H1 (cell line): ENCODE data around the gene CBLC. TPM values are rescaled to one million over a fixed set of nuclear protein-coding genes. Genes with fewer than 3 reads are reported as not detected.

Source experiments
- CTCF ChIA-PET: fragments of 300-600 bp; sonication (Branson Sonifier 250); formaldehyde crosslinking; loops from one replicate; lab custom pipeline; 2021; ENCODE audit not compliant: partially characterized antibody; lab: Charles Lee
- POLR2A ChIA-PET: fragments of 300-600 bp; sonication (Branson Sonifier 250); formaldehyde crosslinking; loops from one replicate; lab custom pipeline; 2021; ENCODE audit warnings: inconsistent platforms; ENCODE audit not compliant: partially characterized antibody; lab: Charles Lee
- DNase-seq, 2 experiments: peaks; one replicate each; pipeline versions ENCODE4 v3.0.0 to v3.0.0-alpha.2; 2010 to 2022; ENCODE audit warnings: low spot score in 2 of 2, low read depth in 1 of 2, mixed read lengths in 1 of 2
- FAIRE-seq: peaks from 2 replicates; lab custom pipeline; 2011; peaks lifted over from hg19 to GRCh38; lab: Jason Lieb, UNC
- H2AFZ ChIP-seq: 2 replicates; pipeline ENCODE4 v1.8.1; 2012; ENCODE audit warnings: low read length, inconsistent platforms
- H2AK5ac ChIP-seq: 2 replicates; pipeline ENCODE4 v1.6.1; 2013; ENCODE audit warnings: low read depth, low read length
- H2BK120ac ChIP-seq: replicated peaks from 2 replicates; pipeline ENCODE3; 2013; ENCODE audit warnings: low read depth, low read length, inconsistent platforms
- H2BK12ac ChIP-seq: 2 replicates; pipeline ENCODE4 v1.6.1; 2013; ENCODE audit warnings: low read depth, low read length
- H2BK15ac ChIP-seq: 2 replicates; pipeline ENCODE4 v1.6.1; 2013; ENCODE audit warnings: low read length
- H2BK20ac ChIP-seq: 2 replicates; pipeline ENCODE4 v1.6.1; 2013; ENCODE audit warnings: low read length
- H2BK5ac ChIP-seq: 2 replicates; pipeline ENCODE4 v1.6.1; 2013; ENCODE audit warnings: low read depth, low read length
- H3K14ac ChIP-seq: 2 replicates; pipeline ENCODE4 v1.6.1; 2013; ENCODE audit warnings: inconsistent platforms; ENCODE audit not compliant: insufficient read length
- H3K18ac ChIP-seq: 2 replicates; pipeline ENCODE4 v1.6.1; 2013; ENCODE audit warnings: low read length; ENCODE audit errors: extremely low read depth
- H3K23ac ChIP-seq: 2 replicates; pipeline ENCODE4 v1.6.1; 2013; ENCODE audit warnings: inconsistent platforms; ENCODE audit not compliant: insufficient read length
- H3K23me2 ChIP-seq: 2 replicates; pipeline ENCODE4 v1.6.1; 2013; ENCODE audit warnings: low read depth, low read length
- H3K27ac ChIP-seq: 2 replicates; pipeline ENCODE4 v1.6.1; 2011; ENCODE audit warnings: low read depth, low read length, inconsistent platforms
- H3K27me3 ChIP-seq, 4 experiments: replicated peaks in 1 of 4; 1 replicate in 1 of 4; 2 replicates in 3 of 4; pipeline versions ENCODE4 v1.6.1 to v1.8.1; 2011 to 2013; ENCODE audit warnings: low read length in 3 of 4, mild to moderate bottlenecking in 3 of 4, inconsistent platforms in 2 of 4, mixed read lengths in 2 of 4, moderate library complexity in 1 of 4; ENCODE audit not compliant: control insufficient read depth in 3 of 4, insufficient read depth in 3 of 4; ENCODE audit errors: extremely low read depth in 1 of 4
- H3K36me3 ChIP-seq, 4 experiments: 2 replicates each; pipeline versions ENCODE4 v1.6.1 to v1.8.1; 2011 to 2013; ENCODE audit warnings: mild to moderate bottlenecking in 4 of 4, low read length in 3 of 4, moderate library complexity in 2 of 4, control low read depth in 1 of 4, inconsistent platforms in 1 of 4; ENCODE audit not compliant: insufficient read depth in 4 of 4, control insufficient read depth in 2 of 4
- H3K4ac ChIP-seq: replicated peaks from 2 replicates; pipeline ENCODE3; 2013; ENCODE audit warnings: low read length, low read depth, mixed read lengths, inconsistent platforms; ENCODE audit not compliant: insufficient read length
- H3K4me1 ChIP-seq, 4 experiments: replicated peaks in 1 of 4; 1 replicate in 1 of 4; 2 replicates in 3 of 4; pipeline versions ENCODE4 v1.6.1 to v1.8.1; 2011 to 2013; ENCODE audit warnings: low read length in 3 of 4, inconsistent platforms in 2 of 4, mixed read lengths in 1 of 4; ENCODE audit not compliant: insufficient read depth in 4 of 4, control insufficient read depth in 3 of 4
- H3K4me2 ChIP-seq, 2 experiments: 2 replicates each; pipeline versions ENCODE4 v1.6.1 to v1.8.1; 2011 to 2013; ENCODE audit warnings: low read depth in 2 of 2, low read length in 2 of 2, control low read depth in 1 of 2, inconsistent platforms in 1 of 2, mild to moderate bottlenecking in 1 of 2; ENCODE audit not compliant: insufficient read depth in 1 of 2
- H3K4me3 ChIP-seq, 4 experiments: fragments of 200-600, 300-600 bp in 1 of 4; sonication (generic), shearing (Covaris generic), sonication (Bioruptor Twin) in 1 of 4; 2 replicates each; pipeline versions ENCODE4 v1.5.1 to v1.8.1; 2011 to 2016; ENCODE audit warnings: low read length in 4 of 4, low read depth in 3 of 4, control low read depth in 2 of 4, inconsistent platforms in 2 of 4, mild to moderate bottlenecking in 2 of 4, mixed read lengths in 1 of 4, moderate library complexity in 1 of 4; ENCODE audit not compliant: insufficient read depth in 2 of 4; ENCODE audit errors: extremely low read depth in 1 of 4
- H3K56ac ChIP-seq: replicated peaks from 2 replicates; pipeline ENCODE3; 2013; ENCODE audit warnings: low read depth, mild to moderate bottlenecking, mixed read lengths, low read length, inconsistent platforms; ENCODE audit not compliant: insufficient read length
- H3K79me1 ChIP-seq: 2 replicates; pipeline ENCODE4 v1.6.1; 2013; ENCODE audit warnings: low read depth, low read length, control low read depth
- H3K79me2 ChIP-seq, 2 experiments: 2 replicates each; pipeline versions ENCODE4 v1.6.1 to v1.8.1; 2012 to 2013; ENCODE audit warnings: low read length in 2 of 2, mild to moderate bottlenecking in 2 of 2, inconsistent platforms in 1 of 2; ENCODE audit not compliant: insufficient read depth in 2 of 2, control insufficient read depth in 1 of 2
- H3K9ac ChIP-seq, 4 experiments: replicated peaks in 1 of 4; 1 replicate in 1 of 4; 2 replicates in 3 of 4; pipeline versions ENCODE4 v1.6.1 to v1.8.1; 2011 to 2013; ENCODE audit warnings: low read depth in 3 of 4, low read length in 3 of 4, control low read depth in 2 of 4, mild to moderate bottlenecking in 2 of 4, moderate library complexity in 2 of 4, inconsistent platforms in 1 of 4; ENCODE audit errors: extremely low read depth in 1 of 4
- H3K9me3 ChIP-seq, 2 experiments: 2 replicates each; pipeline versions ENCODE4 v1.6.1 to v1.8.1; 2012 to 2013; ENCODE audit warnings: mild to moderate bottlenecking in 2 of 2, moderate library complexity in 2 of 2, control low read depth in 1 of 2, inconsistent platforms in 1 of 2, low read depth in 1 of 2, low read length in 1 of 2, mixed read lengths in 1 of 2; ENCODE audit not compliant: insufficient read depth in 2 of 2
- H4K20me1 ChIP-seq, 2 experiments: replicated peaks in 1 of 2; 2 replicates each; pipeline versions ENCODE3 to v1.8.1; 2011 to 2013; ENCODE audit warnings: inconsistent platforms in 2 of 2, low read length in 2 of 2, mild to moderate bottlenecking in 1 of 2; ENCODE audit not compliant: insufficient read depth in 2 of 2, control insufficient read depth in 1 of 2
- H4K5ac ChIP-seq: 2 replicates; pipeline ENCODE4 v1.6.1; 2013; ENCODE audit warnings: low read length, low read depth, mixed read lengths, inconsistent platforms; ENCODE audit not compliant: insufficient read length
- H4K8ac ChIP-seq: 2 replicates; pipeline ENCODE4 v1.8.0; 2013; ENCODE audit warnings: mild to moderate bottlenecking, moderate library complexity, low read length, inconsistent platforms; ENCODE audit not compliant: insufficient read depth; ENCODE audit errors: extremely low read depth
- H4K91ac ChIP-seq: replicated peaks from 2 replicates; pipeline ENCODE3; 2013; ENCODE audit warnings: low read length, mixed read lengths, inconsistent platforms; ENCODE audit not compliant: insufficient read length
- CBX5 ChIP-seq: fragments of 300-800, 300-1000 bp; sonication (generic); IDR thresholded peaks from 2 replicates; pipeline ENCODE4 v1.7.1; 2016; ENCODE audit warnings: antibody characterized with exemption, low read length, low read depth
- CTBP2 ChIP-seq: IDR thresholded peaks from 2 replicates; pipeline ENCODE4 v1.7.0; 2011; ENCODE audit warnings: borderline replicate concordance, mild to moderate bottlenecking, moderate library complexity, mixed read lengths, low read length; ENCODE audit not compliant: insufficient read depth, insufficient read length
- EGR1 ChIP-seq: IDR thresholded peaks from 2 replicates; pipeline ENCODE4 v1.6.1; 2011; ENCODE audit warnings: low read depth, low read length, borderline replicate concordance
- GABPA ChIP-seq: IDR thresholded peaks from 2 replicates; pipeline ENCODE4 v1.6.1; 2011; ENCODE audit warnings: mild to moderate bottlenecking, low read length, moderate library complexity, borderline replicate concordance; ENCODE audit not compliant: insufficient read depth
- KDM1A ChIP-seq: fragments of 200-600, 300-600 bp; sonication (generic); IDR thresholded peaks from 2 replicates; pipeline ENCODE4 v1.7.1; 2016; ENCODE audit warnings: mild to moderate bottlenecking, low read length, borderline replicate concordance
- KDM4A ChIP-seq: IDR thresholded peaks from one replicate; pipeline ENCODE4 v1.7.1; 2012; ENCODE audit warnings: low read depth, mild to moderate bottlenecking, moderate library complexity, low read length, inconsistent platforms; ENCODE audit not compliant: severe bottlenecking
- NANOG ChIP-seq: IDR thresholded peaks from 2 replicates; pipeline ENCODE4 v1.6.1; 2011; ENCODE audit warnings: low read length, low read depth, mild to moderate bottlenecking, inconsistent platforms; ENCODE audit not compliant: insufficient read depth, poor library complexity, severe bottlenecking
- NRF1 ChIP-seq: IDR thresholded peaks from 2 replicates; pipeline ENCODE4 v1.6.1; 2011; ENCODE audit warnings: mild to moderate bottlenecking, low read depth, low read length, improper control_type of control experiment
- POLR2A ChIP-seq, 2 experiments: IDR thresholded peaks; 1 replicate in 1 of 2; 2 replicates in 1 of 2; pipeline ENCODE4 v1.6.1; 2011; ENCODE audit warnings: low read depth in 2 of 2, low read length in 2 of 2, mild to moderate bottlenecking in 2 of 2; ENCODE audit errors: control extremely low read depth in 1 of 2
- POLR2AphosphoS5 ChIP-seq: IDR thresholded peaks from 2 replicates; pipeline ENCODE4 v1.6.1; 2011; ENCODE audit warnings: low read depth, low read length
- SP4 ChIP-seq: IDR thresholded peaks from 2 replicates; pipeline ENCODE4 v1.6.1; 2012; ENCODE audit warnings: low read length, inconsistent platforms
- TBP ChIP-seq: IDR thresholded peaks from 2 replicates; pipeline ENCODE4 v1.6.1; 2011; ENCODE audit warnings: low read depth, low read length, improper control_type of control experiment
- WGBS, 2 experiments: shearing (Covaris generic) in 1 of 2; methylation state at CpG; one replicate each; pipeline versions ENCODE4 v1.1.6 to v1.1.7; 2013 to 2015; ENCODE audit warnings: low lambda C conversion rate in 2 of 2, mixed read lengths in 2 of 2, inconsistent platforms in 1 of 2, low coverage in 1 of 2, missing lambda C conversion rate in 1 of 2; ENCODE audit not compliant: insufficient replicate concordance in 2 of 2, insufficient coverage in 1 of 2, insufficient read length in 1 of 2; ENCODE audit errors: extremely low coverage in 1 of 2, missing lambda C conversion rate in 1 of 2; 5-methylcytosine and 5-hydroxymethylcytosine counted together
- polyA plus RNA-seq, 7 experiments: library from polyadenylated mRNA; depleted of rRNA in 3 of 7; stranded (reverse) in 5 of 7; unstranded in 2 of 7; fragments of >200 nt in 5 of 7; fragments of 200-250 nt in 2 of 7; gene quantifications; 1 replicate in 5 of 7; 2 replicates in 1 of 7; 4 replicates in 1 of 7; pipeline versions ENCODE4 v1.2.1 to v1.2.3, GENCODE V29; 2011 to 2013; ENCODE audit warnings: missing spikeins in 2 of 7, mixed read lengths in 2 of 7
- total RNA-seq: library from RNA; stranded (reverse); fragmentation: NEBNext Ultra II Directional; extraction: Animal tissue kit (Norgen Biotek cat#: 25700); gene quantifications from 2 replicates; pipeline ENCODE4 v1.2.1, GENCODE V29; 2021
- TF ChIP-seq, protein P1 (sequence below): IDR thresholded peaks from 2 replicates; pipeline ENCODE4 v1.6.1; 2012; ENCODE audit warnings: low read length, inconsistent platforms

CBLC gene
- total and polyA plus RNA-seq, 2 of the 8 experiments (the other 6 are each of a cell fraction or from before 2014, with no cell fraction given) = 17.4 to 35.7 TPM

DNA sequence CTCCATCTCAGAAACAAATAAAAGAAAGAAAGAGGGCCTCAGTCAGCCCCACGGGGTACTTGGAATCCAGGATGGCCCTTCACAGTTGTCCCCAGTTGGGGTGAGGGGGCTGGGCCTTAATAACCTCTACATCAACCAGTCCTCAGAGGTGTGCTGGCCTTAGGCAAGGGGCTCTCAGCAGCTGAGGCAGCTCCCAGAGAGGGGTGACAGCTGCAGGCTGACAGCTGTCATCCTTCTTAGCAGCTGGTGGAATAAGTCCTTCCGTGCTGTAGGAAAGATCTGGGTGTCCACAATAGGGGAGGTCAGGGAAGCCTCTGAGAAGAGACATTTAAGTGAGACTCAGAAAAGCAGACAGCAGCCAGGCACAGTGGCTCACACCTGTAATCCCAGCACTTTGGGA lies 38.6 kb downstream of the CBLC start:
- no peak overlapping the region for H3K14ac ChIP-seq
- TF ChIP-seq POLR2A (IDR thresholded peaks at IDR 0.05; ENCODE audit: control extremely low read depth in 1 of 2, low read depth in 2 of 2, low read length in 2 of 2) = no peak
- TF ChIP-seq TBP = no peak
- TF ChIP-seq, protein P1, sequence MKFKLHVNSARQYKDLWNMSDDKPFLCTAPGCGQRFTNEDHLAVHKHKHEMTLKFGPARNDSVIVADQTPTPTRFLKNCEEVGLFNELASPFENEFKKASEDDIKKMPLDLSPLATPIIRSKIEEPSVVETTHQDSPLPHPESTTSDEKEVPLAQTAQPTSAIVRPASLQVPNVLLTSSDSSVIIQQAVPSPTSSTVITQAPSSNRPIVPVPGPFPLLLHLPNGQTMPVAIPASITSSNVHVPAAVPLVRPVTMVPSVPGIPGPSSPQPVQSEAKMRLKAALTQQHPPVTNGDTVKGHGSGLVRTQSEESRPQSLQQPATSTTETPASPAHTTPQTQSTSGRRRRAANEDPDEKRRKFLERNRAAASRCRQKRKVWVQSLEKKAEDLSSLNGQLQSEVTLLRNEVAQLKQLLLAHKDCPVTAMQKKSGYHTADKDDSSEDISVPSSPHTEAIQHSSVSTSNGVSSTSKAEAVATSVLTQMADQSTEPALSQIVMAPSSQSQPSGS = no peak
- TF ChIP-seq SP4 = no peak
- TF ChIP-seq GABPA = no peak
- no peak for TF ChIP-seq KDM4A
- TF ChIP-seq KDM1A = no peak
- TF ChIP-seq POLR2AphosphoS5 = no peak
- TF ChIP-seq NRF1 = no peak
- no peak for TF ChIP-seq CTBP2
- TF ChIP-seq NANOG = no peak
- TF ChIP-seq EGR1 = no peak
- no peak for TF ChIP-seq CBX5
- TF ChIP-seq, all 59 proteins: peak for 0
- H2BK15ac ChIP-seq = no peak overlapping the region
- H3K23ac ChIP-seq = no peak overlapping the region
- FAIRE-seq (no peak), DNase-seq (no peak)
- H2BK120ac ChIP-seq = no peak overlapping the region
- H2AFZ ChIP-seq = no peak overlapping the region
- peaks cover 4 to 7% of the 10 kb centered on the region in 2 experiments for H4K20me1 ChIP-seq
- no peak overlapping the region for H2BK12ac ChIP-seq
- no peaks in the 10 kb centered on the region for H3K9me3 ChIP-seq
- H4K5ac ChIP-seq = no peak overlapping the region
- no peak overlapping the region for H3K4ac ChIP-seq
- ChIA-PET CTCF (interaction anchor here (1.1 to 1.5 kb wide), 3 partner anchors 11 to 32 kb away, joined by 3 read pairs; no protein-coding TSS in a partner anchor), POLR2A (interaction anchor here (1.3 to 1.4 kb wide), 2 partner anchors 10 to 31 kb away, joined by 3 to 4 read pairs; no protein-coding TSS in a partner anchor)
- no peaks in the 10 kb centered on the region; a peak in 3 of 7 replicates for H3K27me3 ChIP-seq
- H2BK5ac ChIP-seq = no peak overlapping the region
- WGBS, 2 experiments = 83% methylated on average over 2 of the region's 2 CpGs; no CpG with 5 or more reads in 1 of the 2 experiments
- H3K36me3 ChIP-seq = peaks cover 9 to 43% (median 24%) of the 10 kb centered on the region in 4 experiments; a peak in 5 of 8 replicates
- H3K4me2 ChIP-seq = no peak overlapping the region
- no peak overlapping the region for H3K56ac ChIP-seq
- H3K27ac ChIP-seq = no peak overlapping the region
- H2AK5ac ChIP-seq = no peak overlapping the region
- no peaks in the 10 kb centered on the region; a peak in 1 of 7 replicates for H3K4me1 ChIP-seq
- no peak overlapping the region for H3K4me3 ChIP-seq
- no peak overlapping the region for H4K91ac ChIP-seq
- H3K79me1 ChIP-seq = no peaks in the 10 kb centered on the region; the same call in 1 of the 2 replicates
- no peak overlapping the region for H3K18ac ChIP-seq
- no peak overlapping the region for H4K8ac ChIP-seq
- H2BK20ac ChIP-seq = no peak overlapping the region
- H3K9ac ChIP-seq = no peak overlapping the region
- peaks cover 8% of the 10 kb centered on the region; the same call in 1 of the 2 replicates for H3K23me2 ChIP-seq
- no peaks in the 10 kb centered on the region for H3K79me2 ChIP-seq
